Rectal smooth muscle tissue (tissue), 1 donor: Measurements from ENCODE around the gene MICAL2.

Source experiments
- H3K27ac ChIP-seq: one replicate; pipeline ENCODE4 v1.7.0; 2013; ENCODE audit warnings: low read depth, low read length, inconsistent platforms
- H3K27me3 ChIP-seq: one replicate; pipeline ENCODE4 v1.7.0; 2013; ENCODE audit warnings: low read length; ENCODE audit not compliant: control insufficient read depth, insufficient read depth
- H3K36me3 ChIP-seq: one replicate; pipeline ENCODE4 v1.7.0; 2013; ENCODE audit warnings: low read length; ENCODE audit not compliant: control insufficient read depth, insufficient read depth
- H3K4me1 ChIP-seq: one replicate; pipeline ENCODE4 v1.7.0; 2013; ENCODE audit warnings: low read length; ENCODE audit not compliant: control insufficient read depth, insufficient read depth
- H3K4me3 ChIP-seq: one replicate; pipeline ENCODE4 v1.7.0; 2013; ENCODE audit warnings: low read length
- H3K9ac ChIP-seq: one replicate; pipeline ENCODE4 v1.7.0; 2013; ENCODE audit warnings: low read length

Gene MICAL2

GRCh38 chr11:12118949-12119348 lies 8.6 kb downstream of the MICAL2 start:
- Histone ChIP-seq H3K27ac (peak overlapping the region; percentile 78), H3K36me3 (no peaks in the 10 kb centered on the region), H3K9ac (no peak overlapping the region)

GRCh38 chr11:12119502-12119901 lies 9.1 kb downstream of the MICAL2 start:
- H3K9ac ChIP-seq, result no peak overlapping the region
- no peaks in the 10 kb centered on the region for H3K27me3 ChIP-seq
- no peak overlapping the region for H3K4me3 ChIP-seq
- H3K4me1 ChIP-seq, result peaks cover 23% of the 10 kb centered on the region
- peak overlapping the region; percentile 78 for H3K27ac ChIP-seq
- no peaks in the 10 kb centered on the region for H3K36me3 ChIP-seq

More at GRCh38 chr11:12118949-12119348, 8.6 kb downstream of the MICAL2 start:
- no peaks in the 10 kb centered on the region for H3K27me3 ChIP-seq
- peaks cover 29% of the 10 kb centered on the region for H3K4me1 ChIP-seq
- no peak overlapping the region for H3K4me3 ChIP-seq

GRCh38 chr11:12120031-12121008 lies 9.9 kb downstream of the MICAL2 start:
- peak overlapping the region; percentile 78 for H3K27ac ChIP-seq

GRCh38 chr11:12121011-12121410 lies 10.6 kb downstream of the MICAL2 start:
- Histone ChIP-seq H3K9ac (no peak overlapping the region), H3K36me3 (no peaks in the 10 kb centered on the region), H3K4me1 (peaks cover 27% of the 10 kb centered on the region), H3K27ac (peak overlapping the region; percentile 78), H3K4me3 (no peak overlapping the region), H3K27me3 (no peaks in the 10 kb centered on the region)

More at GRCh38 chr11:12120031-12121008, 9.9 kb downstream of the MICAL2 start:
- H3K4me1 ChIP-seq, result peaks cover 23% of the 10 kb centered on the region
- no peaks in the 10 kb centered on the region for H3K36me3 ChIP-seq
- no peak overlapping the region for H3K9ac ChIP-seq
- H3K27me3 ChIP-seq, result no peaks in the 10 kb centered on the region
- H3K4me3 ChIP-seq, result no peak overlapping the region

- peaks cover 27% of the 10 kb centered on the region for H3K4me1 ChIP-seq
- no peaks in the 10 kb centered on the region for H3K36me3 ChIP-seq
- no peaks in the 10 kb centered on the region for H3K27me3 ChIP-seq
- no peak overlapping the region for H3K9ac ChIP-seq
- H3K4me3 ChIP-seq, result no peak overlapping the region
- no peak overlapping the region for H3K27ac ChIP-seq
Measured at GRCh38 chr11:12121517-12121916, 11.1 kb downstream of the MICAL2 start.

GRCh38 chr11:12122083-12122482 lies 11.7 kb downstream of the MICAL2 start:
- no peak overlapping the region for H3K9ac ChIP-seq
- no peaks in the 10 kb centered on the region for H3K36me3 ChIP-seq
- no peak overlapping the region for H3K27ac ChIP-seq
- peaks cover 27% of the 10 kb centered on the region for H3K4me1 ChIP-seq
- H3K27me3 ChIP-seq, result no peaks in the 10 kb centered on the region
- H3K4me3 ChIP-seq, result no peak overlapping the region

GRCh38 chr11:12123273-12123672 lies 12.9 kb downstream of the MICAL2 start:
- H3K9ac ChIP-seq, result no peak overlapping the region
- no peaks in the 10 kb centered on the region for H3K36me3 ChIP-seq
- no peak overlapping the region for H3K4me3 ChIP-seq
- H3K27me3 ChIP-seq, result no peaks in the 10 kb centered on the region
- H3K27ac ChIP-seq, result no peak overlapping the region
- peaks cover 26% of the 10 kb centered on the region for H3K4me1 ChIP-seq

- Histone ChIP-seq H3K9ac (no peak overlapping the region), H3K27me3 (no peaks in the 10 kb centered on the region), H3K4me3 (no peak overlapping the region), H3K27ac (no peak overlapping the region), H3K36me3 (no peaks in the 10 kb centered on the region), H3K4me1 (peaks cover 21% of the 10 kb centered on the region)
Measured at GRCh38 chr11:12123799-12124198, 13.4 kb downstream of the MICAL2 start.

GRCh38 chr11:12124306-12124705 lies 13.9 kb downstream of the MICAL2 start:
- H3K27me3 ChIP-seq, result no peaks in the 10 kb centered on the region
- H3K9ac ChIP-seq, result no peak overlapping the region
- H3K27ac ChIP-seq, result no peak overlapping the region
- peaks cover 18% of the 10 kb centered on the region for H3K4me1 ChIP-seq
- no peaks in the 10 kb centered on the region for H3K36me3 ChIP-seq
- no peak overlapping the region for H3K4me3 ChIP-seq

- peaks cover 9% of the 10 kb centered on the region for H3K4me1 ChIP-seq
- H3K27ac ChIP-seq, result no peak overlapping the region
- no peaks in the 10 kb centered on the region for H3K27me3 ChIP-seq
- H3K9ac ChIP-seq, result no peak overlapping the region
- no peak overlapping the region for H3K4me3 ChIP-seq
- H3K36me3 ChIP-seq, result no peaks in the 10 kb centered on the region
Measured at GRCh38 chr11:12125609-12126149, 15.3 kb downstream of the MICAL2 start.

- no peaks in the 10 kb centered on the region for H3K27me3 ChIP-seq
- H3K4me1 ChIP-seq, result peaks cover 9% of the 10 kb centered on the region
- H3K27ac ChIP-seq, result no peak overlapping the region
- no peak overlapping the region for H3K4me3 ChIP-seq
- no peaks in the 10 kb centered on the region for H3K36me3 ChIP-seq
- H3K9ac ChIP-seq, result no peak overlapping the region
Measured at GRCh38 chr11:12126344-12127019, 16.1 kb downstream of the MICAL2 start.

GRCh38 chr11:12127206-12127898 lies 17.0 kb downstream of the MICAL2 start:
- H3K27ac ChIP-seq, result no peak overlapping the region
- H3K4me1 ChIP-seq, result peaks cover 9% of the 10 kb centered on the region
- no peak overlapping the region for H3K9ac ChIP-seq
- H3K27me3 ChIP-seq, result no peaks in the 10 kb centered on the region
- no peak overlapping the region for H3K4me3 ChIP-seq
- peaks cover 4% of the 10 kb centered on the region for H3K36me3 ChIP-seq
